ENCODE data around the gene NUDCD3.

NUDCD3 gene

GRCh38 chr7:44524811-44525388 is 34.4 kb upstream of the NUDCD3 start:
- no peak overlapping the region for H3K4me3 ChIP-seq (ENCODE audit: low read length)
- DNase-seq = no peak
- no peak overlapping the region for H3K27ac ChIP-seq (ENCODE audit: low read length)
- H4K20me1 ChIP-seq (ENCODE audit: insufficient read depth, low read length) = no peaks in the 10 kb centered on the region
- H3K4me1 ChIP-seq (ENCODE audit: low read length) = no peaks in the 10 kb centered on the region
- no peaks in the 10 kb centered on the region for H3K79me2 ChIP-seq (ENCODE audit: low read length)
- H3K9me3 ChIP-seq (replicated peaks; ENCODE audit: insufficient read depth, low read length) = no peaks in the 10 kb centered on the region
- no peak overlapping the region for H3K4me2 ChIP-seq (ENCODE audit: low read depth, low read length)
- H2AFZ ChIP-seq (ENCODE audit: low read length) = no peak overlapping the region
- no peaks in the 10 kb centered on the region for H3K36me3 ChIP-seq (replicated peaks; ENCODE audit: insufficient read depth, low read length)
- no peaks in the 10 kb centered on the region for H3F3A ChIP-seq (ENCODE audit: insufficient read depth, low read length)
- H3K9ac ChIP-seq (ENCODE audit: low read length) = no peak overlapping the region
- TF ChIP-seq EZH2 (optimal IDR thresholded peaks at IDR 0.05; ENCODE audit: low read depth, low read length) = no peak
- TF ChIP-seq, protein P1, sequence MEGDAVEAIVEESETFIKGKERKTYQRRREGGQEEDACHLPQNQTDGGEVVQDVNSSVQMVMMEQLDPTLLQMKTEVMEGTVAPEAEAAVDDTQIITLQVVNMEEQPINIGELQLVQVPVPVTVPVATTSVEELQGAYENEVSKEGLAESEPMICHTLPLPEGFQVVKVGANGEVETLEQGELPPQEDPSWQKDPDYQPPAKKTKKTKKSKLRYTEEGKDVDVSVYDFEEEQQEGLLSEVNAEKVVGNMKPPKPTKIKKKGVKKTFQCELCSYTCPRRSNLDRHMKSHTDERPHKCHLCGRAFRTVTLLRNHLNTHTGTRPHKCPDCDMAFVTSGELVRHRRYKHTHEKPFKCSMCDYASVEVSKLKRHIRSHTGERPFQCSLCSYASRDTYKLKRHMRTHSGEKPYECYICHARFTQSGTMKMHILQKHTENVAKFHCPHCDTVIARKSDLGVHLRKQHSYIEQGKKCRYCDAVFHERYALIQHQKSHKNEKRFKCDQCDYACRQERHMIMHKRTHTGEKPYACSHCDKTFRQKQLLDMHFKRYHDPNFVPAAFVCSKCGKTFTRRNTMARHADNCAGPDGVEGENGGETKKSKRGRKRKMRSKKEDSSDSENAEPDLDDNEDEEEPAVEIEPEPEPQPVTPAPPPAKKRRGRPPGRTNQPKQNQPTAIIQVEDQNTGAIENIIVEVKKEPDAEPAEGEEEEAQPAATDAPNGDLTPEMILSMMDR (IDR thresholded peaks at IDR 0.05; ENCODE audit: low read length) = no peak
- no peak for TF ChIP-seq EZH2phosphoT487 (IDR thresholded peaks at IDR 0.05; ENCODE audit: low read length)
- no peaks in the 10 kb centered on the region for H3K27me3 ChIP-seq (replicated peaks; ENCODE audit: insufficient read depth, low read length)
- no peaks in the 10 kb centered on the region for H3K9me2 ChIP-seq (replicated peaks; ENCODE audit: insufficient read depth, low read length)

- Histone ChIP-seq H3K79me2 (ENCODE audit: low read length) (no peaks in the 10 kb centered on the region), H3K27me3 (replicated peaks; ENCODE audit: insufficient read depth, low read length) (no peaks in the 10 kb centered on the region), H3K9ac (ENCODE audit: low read length) (no peak overlapping the region), H3K9me3 (replicated peaks; ENCODE audit: insufficient read depth, low read length) (no peaks in the 10 kb centered on the region), H3K36me3 (replicated peaks; ENCODE audit: insufficient read depth, low read length) (no peaks in the 10 kb centered on the region), H3K9me2 (replicated peaks; ENCODE audit: insufficient read depth, low read length) (no peaks in the 10 kb centered on the region), H3K4me1 (ENCODE audit: low read length) (no peaks in the 10 kb centered on the region), H3K4me2 (ENCODE audit: low read depth, low read length) (no peak overlapping the region), H4K20me1 (ENCODE audit: insufficient read depth, low read length) (no peaks in the 10 kb centered on the region), H3K27ac (ENCODE audit: low read length) (no peak overlapping the region), H3K4me3 (ENCODE audit: low read length) (no peak overlapping the region), H3F3A (ENCODE audit: insufficient read depth, low read length) (no peaks in the 10 kb centered on the region), H2AFZ (ENCODE audit: low read length) (no peak overlapping the region)
- DNase-seq = no peak
- no peak for TF ChIP-seq EZH2 (optimal IDR thresholded peaks at IDR 0.05; ENCODE audit: low read depth, low read length)
- TF ChIP-seq, protein P1 (IDR thresholded peaks at IDR 0.05; ENCODE audit: low read length) = no peak
- TF ChIP-seq EZH2phosphoT487 (IDR thresholded peaks at IDR 0.05; ENCODE audit: low read length) = no peak
Measured at GRCh38 chr7:44522315-44522714, 31.9 kb upstream of the NUDCD3 start.

DNA sequence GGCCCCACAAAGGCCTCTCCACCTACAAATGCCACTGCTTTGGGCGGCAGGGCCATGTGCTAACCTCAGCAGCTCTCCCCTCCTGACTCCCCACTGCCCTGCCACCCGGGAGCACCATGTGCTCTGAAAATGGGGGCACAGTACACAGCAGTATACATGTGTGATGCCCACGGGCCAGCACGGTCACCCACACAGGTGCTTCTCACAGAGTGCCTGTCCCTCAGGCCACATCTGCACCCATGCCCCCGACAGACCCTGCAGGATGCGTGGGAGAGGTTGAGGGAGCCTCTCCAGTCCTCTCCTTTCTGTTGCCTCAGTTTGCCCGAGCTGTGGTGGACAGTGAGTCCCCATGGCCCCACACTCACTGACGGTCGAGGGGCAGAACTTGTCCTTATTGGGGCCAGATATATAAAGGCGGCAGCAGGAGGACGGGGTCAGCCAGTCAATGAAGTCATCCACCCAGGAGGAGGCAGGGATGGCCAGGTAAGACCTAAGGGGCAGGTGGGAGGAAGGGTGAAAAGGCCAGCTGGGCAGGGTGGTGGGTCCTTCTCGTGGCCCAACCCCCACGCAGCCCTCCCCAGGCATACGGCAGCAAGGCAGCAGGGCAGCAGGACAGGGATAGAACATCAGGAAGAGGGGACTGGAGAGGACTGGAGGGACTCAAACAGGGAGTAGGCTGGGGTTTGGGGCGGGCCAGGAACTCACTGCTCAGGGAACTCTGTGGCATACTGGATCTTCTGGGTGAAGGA is 31.1 kb upstream of the NUDCD3 start:
- Histone ChIP-seq H3K36me3 (replicated peaks; ENCODE audit: insufficient read depth, low read length) (no peaks in the 10 kb centered on the region), H3K4me1 (ENCODE audit: low read length) (no peaks in the 10 kb centered on the region), H3K9ac (ENCODE audit: low read length) (no peak overlapping the region), H3K27ac (ENCODE audit: low read length) (no peak overlapping the region), H3K9me3 (replicated peaks; ENCODE audit: insufficient read depth, low read length) (no peaks in the 10 kb centered on the region), H3K9me2 (replicated peaks; ENCODE audit: insufficient read depth, low read length) (no peaks in the 10 kb centered on the region), H3K79me2 (ENCODE audit: low read length) (no peaks in the 10 kb centered on the region), H3K27me3 (replicated peaks; ENCODE audit: insufficient read depth, low read length) (no peaks in the 10 kb centered on the region), H4K20me1 (ENCODE audit: insufficient read depth, low read length) (no peaks in the 10 kb centered on the region), H2AFZ (ENCODE audit: low read length) (no peak overlapping the region), H3K4me2 (ENCODE audit: low read depth, low read length) (no peak overlapping the region), H3K4me3 (ENCODE audit: low read length) (no peak overlapping the region), H3F3A (ENCODE audit: insufficient read depth, low read length) (no peaks in the 10 kb centered on the region)
- no peak for DNase-seq
- TF ChIP-seq, protein P1 (IDR thresholded peaks at IDR 0.05; ENCODE audit: low read length) = no peak
- no peak for TF ChIP-seq EZH2 (optimal IDR thresholded peaks at IDR 0.05; ENCODE audit: low read depth, low read length)

Data from MM.1S (cell line).